TTC549 (cell line): ENCODE measurements around the gene CHMP1B.
"Not testable (repeated sequence)": the region's sequence is repeated elsewhere in the genome, so short reads cannot be mapped to it uniquely, and the experiment has no call there.

Experiments
- FAIRE-seq: peaks from 2 replicates; lab custom pipeline; 2012; peaks lifted over from hg19 to GRCh38; lab: Jason Lieb, UNC

Gene CHMP1B

GRCh38 chr18:11871501-11871900 lies 20.3 kb downstream of the CHMP1B start:
- FAIRE-seq = no peak

GRCh38 chr18:11872479-11873136 lies 21.4 kb downstream of the CHMP1B start:
- FAIRE-seq = no peak

- FAIRE-seq = no peak
Measured at GRCh38 chr18:11873670-11874340, 22.6 kb downstream of the CHMP1B start.

- no peak for FAIRE-seq
Measured at GRCh38 chr18:11874676-11875075, 23.5 kb downstream of the CHMP1B start.

GRCh38 chr18:11877497-11878135 lies 26.4 kb downstream of the CHMP1B start:
- FAIRE-seq = no peak

- no peak for FAIRE-seq
Measured at GRCh38 chr18:11880586-11881304, 29.5 kb downstream of the CHMP1B start.

GRCh38 chr18:11882636-11883035 lies 31.4 kb downstream of the CHMP1B start:
- FAIRE-seq = no peak

GRCh38 chr18:11883153-11883552 lies 31.9 kb downstream of the CHMP1B start:
- FAIRE-seq = no peak

- FAIRE-seq = no peak
Measured at GRCh38 chr18:11884396-11885030, 33.3 kb downstream of the CHMP1B start.

- FAIRE-seq = no peak
Measured at GRCh38 chr18:11885278-11885947, 34.2 kb downstream of the CHMP1B start.

GRCh38 chr18:11886577-11887110 lies 35.4 kb downstream of the CHMP1B start:
- no peak for FAIRE-seq

GRCh38 chr18:11887328-11888128 lies 36.3 kb downstream of the CHMP1B start:
- FAIRE-seq = no peak

GRCh38 chr18:11888726-11889125 lies 37.5 kb downstream of the CHMP1B start:
- no peak for FAIRE-seq

- FAIRE-seq = no peak
Measured at GRCh38 chr18:11889284-11889683, 38.1 kb downstream of the CHMP1B start.

GRCh38 chr18:11891737-11892136 lies 40.5 kb downstream of the CHMP1B start:
- no peak for FAIRE-seq

GRCh38 chr18:11892438-11892837 lies 41.2 kb downstream of the CHMP1B start:
- not testable (repeated sequence) for FAIRE-seq

- FAIRE-seq = no peak
Measured at GRCh38 chr18:11897781-11898180, 46.6 kb downstream of the CHMP1B start.

GRCh38 chr18:11899063-11899462 lies 47.9 kb downstream of the CHMP1B start:
- FAIRE-seq = no peak

- FAIRE-seq = no peak
Measured at GRCh38 chr18:11901826-11902438, 50.7 kb downstream of the CHMP1B start.
